SH-SY5Y (cell line): ENCODE data around the gene PHACTR1.

Experiments used
- GATA2 ChIP-seq: IDR thresholded peaks from 2 replicates; pipeline ENCODE4 v1.6.1; 2011; ENCODE audit warnings: mild to moderate bottlenecking, low read depth, low read length
- GATA3 ChIP-seq: IDR thresholded peaks from 2 replicates; pipeline ENCODE4 v1.6.1; 2011; ENCODE audit warnings: low read depth, mild to moderate bottlenecking, low read length, moderate library complexity

- TF ChIP-seq GATA2 (no peak), GATA3 (no peak)
These were observed 17.3 kb downstream of the PHACTR1 start for GRCh38 chr6:12733876-12734275.
